GM11168 (cell line): Measurements from ENCODE around the gene CFAP298.
"Not testable (repeated sequence)": the region's sequence is repeated elsewhere in the genome, so short reads cannot be mapped to it uniquely, and the experiment has no call there.

Source experiments
- in situ Hi-C: fragments of 300-500 bp; cut with MboI; formaldehyde crosslinking; loops from one replicate; pipeline ENCODE4 v1.12.0; 2022; ENCODE audit warnings: low sequenced_read_pairs; ENCODE audit not compliant: unreplicated experiment

CFAP298 gene

GRCh38 chr21:32569261-32570230 lies 42.6 kb downstream of the CFAP298 start:
- in situ Hi-C loops: no loop called here

DNA sequence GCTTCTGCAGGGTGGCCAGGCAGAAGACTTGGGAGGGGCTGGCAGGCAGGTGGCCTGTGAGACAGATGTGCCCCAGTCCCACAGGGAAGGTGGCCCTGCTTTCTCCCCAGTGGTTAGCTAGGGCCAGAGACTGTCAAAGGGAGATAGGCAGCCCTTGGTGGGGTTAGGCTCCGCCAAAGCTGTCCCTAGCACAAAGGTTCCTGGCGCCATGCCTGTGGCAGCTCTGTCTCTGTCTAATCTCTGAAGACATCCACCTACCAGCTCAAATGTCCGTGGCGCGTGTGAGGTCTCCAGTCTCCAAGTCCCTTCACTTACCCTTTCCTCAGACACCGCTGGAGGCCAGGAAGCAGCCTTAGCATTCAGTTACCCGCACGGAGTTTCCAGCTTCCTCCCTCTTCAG lies 44.6 kb downstream of the CFAP298 start:
- in situ Hi-C loops: no loop called here

- in situ Hi-C loops: no loop called here
Measured at GRCh38 chr21:32566741-32567389, 45.3 kb downstream of the CFAP298 start.

DNA sequence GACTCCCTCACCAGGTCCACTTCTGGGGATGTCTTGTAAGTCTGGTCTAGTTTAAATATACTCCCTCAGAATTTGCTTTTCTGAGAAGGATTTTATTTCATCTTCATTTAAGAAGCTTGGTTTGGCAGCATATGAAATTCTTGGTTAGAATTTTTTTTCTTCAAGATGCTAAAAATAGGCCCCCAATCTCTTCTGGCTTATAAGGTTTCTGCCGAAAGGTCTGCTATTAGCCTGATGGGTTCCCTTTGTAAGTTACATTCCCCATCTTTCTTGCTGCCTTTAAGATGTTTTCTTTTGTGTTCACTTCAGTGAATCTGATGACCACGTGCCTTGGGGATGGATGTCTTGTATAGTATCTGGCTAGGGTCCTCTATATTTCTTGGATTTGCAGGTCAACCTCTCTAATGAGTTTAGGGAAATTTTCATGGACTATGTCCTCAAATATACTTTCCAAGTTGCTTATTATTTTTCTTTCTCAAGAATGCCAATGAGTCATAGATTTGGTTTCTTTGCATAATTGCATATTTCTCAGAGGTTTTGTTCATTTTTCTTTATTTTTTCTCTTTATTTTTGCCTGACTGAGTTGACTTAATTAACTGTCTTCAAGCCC lies 46.2 kb downstream of the CFAP298 start:
- in situ Hi-C loops: no loop called here

- in situ Hi-C loops: no loop called here
Measured at GRCh38 chr21:32562915-32563314, 49.3 kb downstream of the CFAP298 start.

DNA sequence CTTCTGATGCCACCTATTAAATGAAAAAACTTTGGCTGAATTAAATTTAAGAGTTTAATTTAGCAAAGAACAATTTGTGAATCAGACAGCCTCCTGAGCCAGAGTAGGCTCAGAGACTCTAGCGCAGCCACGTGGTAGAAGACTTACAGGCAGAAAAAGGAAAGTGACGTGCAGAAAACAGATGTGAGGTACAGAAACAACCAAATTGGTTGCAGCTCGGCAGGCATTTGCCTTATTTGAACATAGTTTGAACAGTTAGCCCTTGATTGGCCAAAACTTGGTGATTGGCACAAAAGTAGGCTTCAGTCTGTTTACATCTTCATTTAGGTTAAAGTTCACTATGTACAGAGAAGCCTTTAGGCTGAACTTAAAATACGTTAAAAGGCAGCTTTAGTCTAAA lies 49.8 kb downstream of the CFAP298 start:
- in situ Hi-C loops: no loop called here

DNA sequence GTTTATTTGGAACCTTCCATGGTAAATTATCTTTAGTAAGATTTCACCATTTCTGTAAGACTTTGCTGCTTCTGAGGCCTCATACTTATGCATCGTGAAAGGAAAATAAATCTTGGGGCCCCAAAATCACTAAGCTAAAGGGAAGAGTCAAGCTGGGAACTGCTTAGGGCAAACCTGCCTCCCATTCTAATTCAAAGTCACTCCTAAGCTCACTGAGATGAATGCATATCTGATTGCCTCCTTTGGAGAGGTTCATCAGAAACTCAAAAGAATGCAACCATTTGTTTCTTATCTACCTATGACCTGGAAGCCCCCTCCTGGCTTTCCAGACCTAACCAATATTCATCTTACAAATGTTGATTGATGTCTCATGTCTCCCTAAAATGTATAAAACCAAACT lies 50.7 kb downstream of the CFAP298 start:
- in situ Hi-C loops: not testable (repeated sequence)

DNA sequence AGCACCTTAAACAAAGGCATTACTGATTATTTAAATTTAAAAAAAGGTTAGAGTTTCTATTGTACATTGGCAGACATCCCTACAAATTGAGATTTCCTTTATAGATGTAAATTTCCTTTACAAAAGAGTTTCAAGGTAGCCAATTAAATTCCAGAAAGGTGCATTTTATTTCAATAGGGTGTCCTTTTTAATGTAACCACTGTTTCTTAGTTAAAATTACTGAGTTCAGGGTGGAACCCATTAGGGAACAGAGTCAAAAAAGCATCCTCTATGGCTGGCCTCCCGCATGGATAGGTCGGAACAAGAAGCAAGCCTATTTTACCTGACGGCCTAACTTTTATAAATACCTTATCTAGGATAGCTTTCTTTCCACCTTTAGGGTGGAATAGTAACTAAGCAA lies 51.3 kb downstream of the CFAP298 start:
- in situ Hi-C loops: no loop called here

DNA sequence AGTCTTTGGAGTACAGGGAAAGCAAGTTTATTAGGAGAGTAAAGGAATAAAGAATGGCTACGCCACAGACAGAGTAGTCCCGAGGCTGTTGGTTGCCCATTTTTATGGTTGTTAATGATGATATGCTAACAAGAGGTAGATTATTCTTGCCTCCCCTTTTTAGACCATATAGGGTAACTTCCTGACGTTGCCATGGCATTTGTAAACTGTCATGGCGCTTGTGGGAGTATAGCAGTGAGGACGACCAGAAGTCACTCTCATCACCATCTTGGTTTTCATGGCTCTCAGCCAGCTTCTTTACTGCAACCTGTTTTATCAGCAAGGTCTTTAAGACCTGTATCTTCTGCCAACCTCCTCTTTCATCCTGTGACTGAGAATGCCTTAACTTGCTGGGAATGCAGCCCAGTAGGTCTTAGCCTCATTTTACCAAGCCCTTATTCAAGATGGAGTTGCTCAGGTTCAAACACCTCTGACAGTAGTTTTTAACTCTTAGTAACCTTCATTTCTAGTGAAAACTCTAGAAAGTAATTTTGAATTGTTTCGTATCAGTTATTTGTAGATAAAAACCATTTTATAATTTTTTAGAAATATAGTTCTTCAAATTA lies 53.1 kb downstream of the CFAP298 start:
- in situ Hi-C loops: no loop called here

- in situ Hi-C loops: no loop called here
Measured at GRCh38 chr21:32558106-32558505, 54.1 kb downstream of the CFAP298 start.

- in situ Hi-C loops: no loop called here
Measured at GRCh38 chr21:32554832-32555638, 57.1 kb downstream of the CFAP298 start.

DNA sequence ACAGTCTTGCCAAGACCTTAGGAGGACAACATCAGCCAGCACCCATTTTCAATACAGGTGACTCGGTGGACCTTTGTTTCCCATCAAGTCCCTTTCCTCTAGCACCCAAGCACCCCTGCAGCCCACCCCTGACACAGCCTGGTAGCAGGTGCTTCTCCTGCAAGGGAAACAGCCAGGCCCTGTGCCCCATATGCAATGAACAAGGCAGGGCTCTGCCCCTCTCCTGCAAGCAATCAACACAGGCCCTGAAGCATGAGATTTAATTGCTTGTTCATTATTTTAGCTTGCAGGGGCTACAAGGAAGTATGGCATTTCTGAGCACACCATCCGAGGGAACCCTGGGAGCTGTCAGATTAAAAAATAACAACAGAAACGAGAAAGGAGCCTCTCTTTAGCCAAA lies 62.3 kb downstream of the CFAP298 start:
- in situ Hi-C loops: no loop called here

- in situ Hi-C loops: no loop called here
Measured at GRCh38 chr21:32549440-32549839, 62.7 kb downstream of the CFAP298 start.
